PC-3 (cell line): ENCODE measurements around the gene IBSP.

Source experiments
- EZH2 ChIP-seq: fragments of 300-600 bp; sonication (generic); IDR thresholded peaks from one replicate; pipeline ENCODE4 v1.6.1; 2017; ENCODE audit warnings: antibody characterized with exemption, mild to moderate bottlenecking, low read length; ENCODE audit not compliant: unreplicated experiment
- TF ChIP-seq, protein P1 (sequence below): fragments of 300-600 bp; sonication (generic); conservative IDR thresholded peaks from 2 replicates; pipeline ENCODE4 v1.5.1; 2017; ENCODE audit warnings: antibody characterized with exemption, low read depth, mild to moderate bottlenecking, low read length

DNA sequence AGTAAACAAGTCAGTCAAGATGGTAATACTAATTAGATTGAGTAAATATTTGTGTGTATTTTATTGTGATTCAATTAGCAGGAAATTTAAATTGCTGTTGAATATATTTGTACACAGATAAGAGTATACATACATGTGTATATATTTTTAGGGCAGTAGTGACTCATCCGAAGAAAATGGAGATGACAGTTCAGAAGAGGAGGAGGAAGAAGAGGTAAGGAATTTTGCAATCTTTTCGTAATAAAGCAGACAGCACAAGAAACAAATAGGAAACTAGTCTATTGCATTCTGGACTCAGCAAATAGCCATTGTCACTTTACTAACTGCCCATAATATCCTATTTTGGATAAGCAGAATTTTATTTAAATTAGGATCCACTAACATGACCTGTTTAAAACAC, 6.6 kb downstream of the IBSP start:
- TF ChIP-seq, protein P1, sequence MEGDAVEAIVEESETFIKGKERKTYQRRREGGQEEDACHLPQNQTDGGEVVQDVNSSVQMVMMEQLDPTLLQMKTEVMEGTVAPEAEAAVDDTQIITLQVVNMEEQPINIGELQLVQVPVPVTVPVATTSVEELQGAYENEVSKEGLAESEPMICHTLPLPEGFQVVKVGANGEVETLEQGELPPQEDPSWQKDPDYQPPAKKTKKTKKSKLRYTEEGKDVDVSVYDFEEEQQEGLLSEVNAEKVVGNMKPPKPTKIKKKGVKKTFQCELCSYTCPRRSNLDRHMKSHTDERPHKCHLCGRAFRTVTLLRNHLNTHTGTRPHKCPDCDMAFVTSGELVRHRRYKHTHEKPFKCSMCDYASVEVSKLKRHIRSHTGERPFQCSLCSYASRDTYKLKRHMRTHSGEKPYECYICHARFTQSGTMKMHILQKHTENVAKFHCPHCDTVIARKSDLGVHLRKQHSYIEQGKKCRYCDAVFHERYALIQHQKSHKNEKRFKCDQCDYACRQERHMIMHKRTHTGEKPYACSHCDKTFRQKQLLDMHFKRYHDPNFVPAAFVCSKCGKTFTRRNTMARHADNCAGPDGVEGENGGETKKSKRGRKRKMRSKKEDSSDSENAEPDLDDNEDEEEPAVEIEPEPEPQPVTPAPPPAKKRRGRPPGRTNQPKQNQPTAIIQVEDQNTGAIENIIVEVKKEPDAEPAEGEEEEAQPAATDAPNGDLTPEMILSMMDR, result no peak
- TF ChIP-seq EZH2, result no peak
